Measurements from ENCODE around the gene RIOX2.

The RIOX2 gene

GRCh38 chr3:97960551-97960950 is 11.7 kb downstream of the RIOX2 start:
- no peak overlapping the region for H3K4me3 ChIP-seq (ENCODE audit: low read depth, low read length)
- no peak for TF ChIP-seq CTCF (IDR thresholded peaks at IDR 0.05; ENCODE audit: low read depth, low read length)

- no peak for TF ChIP-seq CTCF (IDR thresholded peaks at IDR 0.05; ENCODE audit: low read depth, low read length)
- no peak overlapping the region for H3K4me3 ChIP-seq (ENCODE audit: low read depth, low read length)
Measured at GRCh38 chr3:97959872-97960271, 12.4 kb downstream of the RIOX2 start.

- TF ChIP-seq CTCF (IDR thresholded peaks at IDR 0.05; ENCODE audit: low read depth, low read length) = no peak
Measured at GRCh38 chr3:97958796-97959195, 13.4 kb downstream of the RIOX2 start.

GRCh38 chr3:97958396-97958795 is 13.8 kb downstream of the RIOX2 start:
- H3K4me3 ChIP-seq (ENCODE audit: low read depth, low read length) = no peak overlapping the region

More at GRCh38 chr3:97958796-97959195, 13.4 kb downstream of the RIOX2 start:
- H3K4me3 ChIP-seq (ENCODE audit: low read depth, low read length) = no peak overlapping the region

GRCh38 chr3:97957617-97958311 is 14.5 kb downstream of the RIOX2 start:
- TF ChIP-seq CTCF (IDR thresholded peaks at IDR 0.05; ENCODE audit: low read depth, low read length) = no peak
- no peak overlapping the region for H3K4me3 ChIP-seq (ENCODE audit: low read depth, low read length)

More at GRCh38 chr3:97958396-97958795, 13.8 kb downstream of the RIOX2 start:
- no peak for TF ChIP-seq CTCF (IDR thresholded peaks at IDR 0.05; ENCODE audit: low read depth, low read length)

GRCh38 chr3:97956051-97956450 is 16.2 kb downstream of the RIOX2 start:
- no peak overlapping the region for H3K4me3 ChIP-seq (ENCODE audit: low read depth, low read length)
- TF ChIP-seq CTCF (IDR thresholded peaks at IDR 0.05; ENCODE audit: low read depth, low read length) = no peak

- no peak overlapping the region for H3K4me3 ChIP-seq (ENCODE audit: low read depth, low read length)
- TF ChIP-seq CTCF (IDR thresholded peaks at IDR 0.05; ENCODE audit: low read depth, low read length) = no peak
Measured at GRCh38 chr3:97954228-97954827, 17.9 kb downstream of the RIOX2 start.

Data from WI38 (cell line).